GM21576 (cell line): Measurements from ENCODE around the gene PFN1.

Experiments
- ATAC-seq: cut with Tn5 transposase; IDR thresholded peaks from one replicate; pipeline ENCODE4 v1.9.1; 2021; ENCODE audit warnings: mild to moderate bottlenecking, moderate library complexity; ENCODE audit not compliant: unreplicated experiment

The PFN1 gene

GRCh38 chr17:4948166-4948930 lies at the start of gene PFN1:
PFN1 (minus strand) TSS chr17:4948530; CDS start chr17:4948394, 136 bp downstream.
- peak; percentile 11 for ATAC-seq

GRCh38 chr17:4997302-4998026 lies 49.1 kb upstream of the PFN1 start, which contains the start of the genes INCA1 and KIF1C:
INCA1 (minus strand) TSS chr17:4997522; CDS start chr17:4994437, 3,085 bp downstream.
KIF1C (plus strand) TSS chr17:4997950; CDS start chr17:5000247, 2,297 bp downstream.
- peak; percentile 81 for ATAC-seq

- ATAC-seq, result no peak
Observed at GRCh38 chr17:4994081-4994595, 45.8 kb upstream of the PFN1 start.

- ATAC-seq, result no peak
Observed at GRCh38 chr17:4987767-4988567, 39.6 kb upstream of the PFN1 start.

GRCh38 chr17:4986951-4987766 lies 38.8 kb upstream of the PFN1 start, which contains the start of gene CAMTA2:
CAMTA2 (minus strand) TSS chr17:4987675; CDS start chr17:4986222, 1,453 bp downstream.
- peak; percentile 65 for ATAC-seq

GRCh38 chr17:4986403-4986802 lies 38.1 kb upstream of the PFN1 start:
- no peak for ATAC-seq

GRCh38 chr17:4982305-4982704 lies 34.0 kb upstream of the PFN1 start:
- ATAC-seq, result no peak

GRCh38 chr17:4980644-4981216 lies 32.4 kb upstream of the PFN1 start:
- ATAC-seq, result no peak

GRCh38 chr17:4978726-4979125 lies 30.4 kb upstream of the PFN1 start:
- ATAC-seq, result no peak

GRCh38 chr17:4974115-4974670 lies 25.9 kb upstream of the PFN1 start:
- ATAC-seq, result no peak

GRCh38 chr17:4973256-4974114 lies 25.2 kb upstream of the PFN1 start:
- no peak for ATAC-seq

- no peak for ATAC-seq
Observed at GRCh38 chr17:4972752-4973151, 24.4 kb upstream of the PFN1 start.

- no peak for ATAC-seq
Observed at GRCh38 chr17:4972322-4972721, 24.0 kb upstream of the PFN1 start.

GRCh38 chr17:4971826-4972225 lies 23.5 kb upstream of the PFN1 start:
- no peak for ATAC-seq

GRCh38 chr17:4970273-4970672 lies 21.9 kb upstream of the PFN1 start:
- no peak for ATAC-seq

- no peak for ATAC-seq
Observed at GRCh38 chr17:4969551-4970173, 21.3 kb upstream of the PFN1 start.

- ATAC-seq, result no peak
Observed at GRCh38 chr17:4969047-4969550, 20.8 kb upstream of the PFN1 start.
